HEK293 (cell line): Measurements from ENCODE around the gene STMND1.
A peak's percentile ranks its signal among the peaks of the same experiment; 100 is the strongest.

ENCODE experiments used
- CTCF ChIA-PET: fragments of 350-600 bp; formaldehyde crosslinking; extraction: SDS; loops from one replicate; lab custom pipeline; 2021; ENCODE audit warnings: antibody characterized with exemption; lab: Yijun Ruan, JAX
- POLR2A ChIA-PET: fragments of 300-600 bp; formaldehyde crosslinking; extraction: SDS; loops from one replicate; lab custom pipeline; 2020; ENCODE audit warnings: antibody characterized with exemption, inconsistent platforms; lab: Yijun Ruan, JAX
- H3K27ac ChIP-seq: fragments of 200-500 bp; sonication (Bioruptor generic); 2 replicates; pipeline ENCODE4 v1.5.1; 2014; ENCODE audit warnings: low read depth, low read length, control low read depth, inconsistent platforms; ENCODE audit errors: extremely low read depth
- H3K36me3 ChIP-seq, 2 experiments: fragments of 200-500 bp in 1 of 2; sonication (Bioruptor generic) in 1 of 2; 1 replicate in 1 of 2; 2 replicates in 1 of 2; pipeline ENCODE4 v1.5.1; 2014 to 2017; ENCODE audit warnings: inconsistent platforms in 2 of 2, low read length in 2 of 2; ENCODE audit not compliant: control insufficient read depth in 2 of 2, insufficient read depth in 1 of 2
- H3K4me1 ChIP-seq: fragments of 200-500 bp; sonication (Bioruptor generic); 2 replicates; pipeline ENCODE4 v1.5.1; 2014; ENCODE audit warnings: mild to moderate bottlenecking, low read length, inconsistent platforms; ENCODE audit not compliant: control insufficient read depth, insufficient read depth
- H3K4me3 ChIP-seq: 2 replicates; pipeline ENCODE4 v1.5.1; 2011; ENCODE audit warnings: low read depth, mild to moderate bottlenecking, control low read depth, low read length, moderate library complexity
- H3K9me3 ChIP-seq: fragments of 200-500 bp; sonication (Bioruptor generic); 2 replicates; pipeline ENCODE4 v1.5.1; 2014; ENCODE audit warnings: low read depth, low read length, inconsistent platforms; ENCODE audit not compliant: control insufficient read depth, insufficient read depth
- GLIS2 ChIP-seq: fragments of 450-650 bp; formaldehyde crosslinking; IDR thresholded peaks from 2 replicates; pipeline ENCODE4 v1.5.1; 2016; ENCODE audit warnings: missing biosample characterization, missing genetic modification characterization
- HOXC10 ChIP-seq: sonication (generic); formaldehyde crosslinking; IDR thresholded peaks from 2 replicates; pipeline ENCODE4 v1.8.1; 2023; ENCODE audit warnings: mild to moderate bottlenecking, missing genetic modification reagents
- HOXD13 ChIP-seq: sonication (generic); formaldehyde crosslinking; IDR thresholded peaks from 2 replicates; pipeline ENCODE4 v1.8.0; 2022; ENCODE audit warnings: missing genetic modification reagents, borderline replicate concordance
- IKZF3 ChIP-seq: fragments of 450-650 bp; IDR thresholded peaks from 2 replicates; pipeline ENCODE4 v1.5.0; 2018; ENCODE audit warnings: missing biosample characterization, mild to moderate bottlenecking, missing genetic modification characterization, moderate library complexity
- KLF1 ChIP-seq: fragments of 450-650 bp; formaldehyde crosslinking; IDR thresholded peaks from 2 replicates; pipeline ENCODE4 v1.5.1; 2016; ENCODE audit warnings: missing biosample characterization, missing genetic modification characterization
- KLF16 ChIP-seq: fragments of 450-650 bp; formaldehyde crosslinking; IDR thresholded peaks from 2 replicates; pipeline ENCODE4 v1.5.1; 2017; ENCODE audit warnings: missing biosample characterization, missing genetic modification characterization
- KLF7 ChIP-seq: fragments of 450-650 bp; formaldehyde crosslinking; IDR thresholded peaks from 2 replicates; pipeline ENCODE4 v1.5.1; 2016; ENCODE audit warnings: missing biosample characterization, missing genetic modification characterization, borderline replicate concordance
- OVOL3 ChIP-seq: fragments of 450-650 bp; formaldehyde crosslinking; IDR thresholded peaks from 2 replicates; pipeline ENCODE4 v1.5.1; 2016; ENCODE audit warnings: missing biosample characterization, missing genetic modification characterization
- SETDB1 ChIP-seq: IDR thresholded peaks from one replicate; pipeline ENCODE4 v1.6.1; 2017; ENCODE audit warnings: mild to moderate bottlenecking, low read length, moderate library complexity, mixed read lengths; ENCODE audit not compliant: insufficient read length
- TCF7L2 ChIP-seq: IDR thresholded peaks from 2 replicates; pipeline ENCODE4 v1.6.1; 2011; ENCODE audit warnings: low read depth, mild to moderate bottlenecking, inconsistent platforms, low read length, moderate library complexity, borderline replicate concordance
- TSHZ1 ChIP-seq: fragments of 450-650 bp; formaldehyde crosslinking; IDR thresholded peaks from 2 replicates; pipeline ENCODE4 v1.5.1; 2016; ENCODE audit warnings: missing biosample characterization, missing genetic modification characterization, borderline replicate concordance
- WT1 ChIP-seq: fragments of 450-650 bp; formaldehyde crosslinking; IDR thresholded peaks from 2 replicates; pipeline ENCODE4 v1.5.1; 2016; ENCODE audit warnings: missing biosample characterization, missing genetic modification characterization
- ZNF138 ChIP-seq: fragments of 450-650 bp; formaldehyde crosslinking; IDR thresholded peaks from 2 replicates; pipeline ENCODE4 v1.5.1; 2016; ENCODE audit warnings: missing biosample characterization, missing genetic modification characterization, borderline replicate concordance
- ZNF16 ChIP-seq: fragments of 450-650 bp; formaldehyde crosslinking; IDR thresholded peaks from 2 replicates; pipeline ENCODE4 v1.5.1; 2016; ENCODE audit warnings: low read depth, missing biosample characterization, missing genetic modification characterization
- ZNF184 ChIP-seq: fragments of 450-650 bp; IDR thresholded peaks from 2 replicates; pipeline ENCODE4 v1.5.1; 2018; ENCODE audit warnings: missing biosample characterization, mild to moderate bottlenecking, missing genetic modification characterization
- ZNF211 ChIP-seq: fragments of 450-650 bp; formaldehyde crosslinking; IDR thresholded peaks from 2 replicates; pipeline ENCODE4 v1.5.1; 2016; ENCODE audit warnings: low read depth, missing biosample characterization, missing genetic modification characterization
- ZNF23 ChIP-seq: fragments of 450-650 bp; formaldehyde crosslinking; IDR thresholded peaks from 2 replicates; pipeline ENCODE4 v1.5.1; 2016; ENCODE audit warnings: missing biosample characterization, missing genetic modification characterization, borderline replicate concordance
- ZNF366 ChIP-seq: fragments of 450-650 bp; formaldehyde crosslinking; conservative IDR thresholded peaks from 2 replicates; pipeline ENCODE4 v1.5.1; 2016; ENCODE audit warnings: missing biosample characterization, missing genetic modification characterization
- ZNF561 ChIP-seq: fragments of 450-650 bp; IDR thresholded peaks from 2 replicates; pipeline ENCODE4 v1.5.1; 2018; ENCODE audit warnings: missing biosample characterization, missing genetic modification characterization, borderline replicate concordance
- ZNF580 ChIP-seq: fragments of 450-650 bp; formaldehyde crosslinking; IDR thresholded peaks from 2 replicates; pipeline ENCODE4 v1.5.1; 2016; ENCODE audit warnings: missing biosample characterization, missing genetic modification characterization
- ZNF623 ChIP-seq: fragments of 450-650 bp; formaldehyde crosslinking; IDR thresholded peaks from 2 replicates; pipeline ENCODE4 v1.5.1; 2016; ENCODE audit warnings: missing biosample characterization, missing genetic modification characterization
- ZNF629 ChIP-seq: fragments of 450-650 bp; formaldehyde crosslinking; IDR thresholded peaks from 2 replicates; pipeline ENCODE4 v1.5.1; 2017; ENCODE audit warnings: missing biosample characterization, missing genetic modification characterization
- ZNF664 ChIP-seq: fragments of 450-650 bp; formaldehyde crosslinking; IDR thresholded peaks from 2 replicates; pipeline ENCODE4 v1.5.1; 2016; ENCODE audit warnings: missing biosample characterization, missing genetic modification characterization
- ZNF707 ChIP-seq: fragments of 450-650 bp; formaldehyde crosslinking; IDR thresholded peaks from 2 replicates; pipeline ENCODE4 v1.5.1; 2016; ENCODE audit warnings: missing biosample characterization, missing genetic modification characterization
- ZNF776 ChIP-seq: fragments of 450-650 bp; formaldehyde crosslinking; IDR thresholded peaks from 2 replicates; pipeline ENCODE4 v1.5.0; 2017; ENCODE audit warnings: missing biosample characterization, missing genetic modification characterization, borderline replicate concordance
- TF ChIP-seq, protein P1 (sequence below): fragments of 450-650 bp; formaldehyde crosslinking; IDR thresholded peaks from 2 replicates; pipeline ENCODE4 v1.5.1; 2016; ENCODE audit warnings: missing biosample characterization, missing genetic modification characterization
- TF ChIP-seq, protein P2 (sequence below): IDR thresholded peaks from 2 replicates; pipeline ENCODE4 v1.6.1; 2011; ENCODE audit warnings: mild to moderate bottlenecking, low read depth, low read length, borderline replicate concordance

The STMND1 gene

GRCh38 chr6:17103715-17104114 lies 1.9 kb downstream of the STMND1 start:
- no peaks in the 10 kb centered on the region for H3K9me3 ChIP-seq
- CTCF ChIA-PET: no interaction called here
- H3K4me3 ChIP-seq: no peak overlapping the region
- no peak overlapping the region for H3K27ac ChIP-seq
- TF ChIP-seq ZNF16 (tag by site-specific recombination): no peak
- TF ChIP-seq KLF16 (tag by site-specific recombination): no peak
- 0 out of 2 replicates have a peak, but pooled peaks have one; percentile 17 for TF ChIP-seq KLF7 (tag by site-specific recombination)
- peak; percentile 65; the same call in 1 of the 2 replicates for TF ChIP-seq ZNF580 (tag by site-specific recombination)
- TF ChIP-seq ZNF184 (tag by site-specific recombination): no peak
- TF ChIP-seq GLIS2 (tag by site-specific recombination): no peak
- TF ChIP-seq TCF7L2: no peak
- no peak for TF ChIP-seq HOXD13 (CRISPR knock-in tag)
- TF ChIP-seq IKZF3 (tag by site-specific recombination): no peak
- no peak for TF ChIP-seq HOXC10 (CRISPR knock-in tag)
- no peak for TF ChIP-seq ZNF629 (tag by site-specific recombination)
- no peak for TF ChIP-seq SETDB1
- TF ChIP-seq KLF1: peak; percentile 64; the same call in 1 of the 2 replicates
- TF ChIP-seq ZNF561 (tag by site-specific recombination): no peak
- no peak for TF ChIP-seq ZNF211 (tag by site-specific recombination)
- TF ChIP-seq, protein P1, sequence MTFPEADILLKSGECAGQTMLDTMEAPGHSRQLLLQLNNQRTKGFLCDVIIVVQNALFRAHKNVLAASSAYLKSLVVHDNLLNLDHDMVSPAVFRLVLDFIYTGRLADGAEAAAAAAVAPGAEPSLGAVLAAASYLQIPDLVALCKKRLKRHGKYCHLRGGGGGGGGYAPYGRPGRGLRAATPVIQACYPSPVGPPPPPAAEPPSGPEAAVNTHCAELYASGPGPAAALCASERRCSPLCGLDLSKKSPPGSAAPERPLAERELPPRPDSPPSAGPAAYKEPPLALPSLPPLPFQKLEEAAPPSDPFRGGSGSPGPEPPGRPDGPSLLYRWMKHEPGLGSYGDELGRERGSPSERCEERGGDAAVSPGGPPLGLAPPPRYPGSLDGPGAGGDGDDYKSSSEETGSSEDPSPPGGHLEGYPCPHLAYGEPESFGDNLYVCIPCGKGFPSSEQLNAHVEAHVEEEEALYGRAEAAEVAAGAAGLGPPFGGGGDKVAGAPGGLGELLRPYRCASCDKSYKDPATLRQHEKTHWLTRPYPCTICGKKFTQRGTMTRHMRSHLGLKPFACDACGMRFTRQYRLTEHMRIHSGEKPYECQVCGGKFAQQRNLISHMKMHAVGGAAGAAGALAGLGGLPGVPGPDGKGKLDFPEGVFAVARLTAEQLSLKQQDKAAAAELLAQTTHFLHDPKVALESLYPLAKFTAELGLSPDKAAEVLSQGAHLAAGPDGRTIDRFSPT (tag by site-specific recombination): no peak
- TF ChIP-seq WT1 (tag by site-specific recombination): no peak
- no peak for TF ChIP-seq ZNF138
- no peak for TF ChIP-seq ZNF776 (tag by site-specific recombination)
- no peak for TF ChIP-seq TSHZ1
- no peak for TF ChIP-seq ZNF623
- no peak for TF ChIP-seq ZNF707 (tag by site-specific recombination)
- no peak for TF ChIP-seq OVOL3 (tag by site-specific recombination)
- peak; percentile 83; the same call in 1 of the 2 replicates for TF ChIP-seq ZNF664 (tag by site-specific recombination)
- TF ChIP-seq, protein P2, sequence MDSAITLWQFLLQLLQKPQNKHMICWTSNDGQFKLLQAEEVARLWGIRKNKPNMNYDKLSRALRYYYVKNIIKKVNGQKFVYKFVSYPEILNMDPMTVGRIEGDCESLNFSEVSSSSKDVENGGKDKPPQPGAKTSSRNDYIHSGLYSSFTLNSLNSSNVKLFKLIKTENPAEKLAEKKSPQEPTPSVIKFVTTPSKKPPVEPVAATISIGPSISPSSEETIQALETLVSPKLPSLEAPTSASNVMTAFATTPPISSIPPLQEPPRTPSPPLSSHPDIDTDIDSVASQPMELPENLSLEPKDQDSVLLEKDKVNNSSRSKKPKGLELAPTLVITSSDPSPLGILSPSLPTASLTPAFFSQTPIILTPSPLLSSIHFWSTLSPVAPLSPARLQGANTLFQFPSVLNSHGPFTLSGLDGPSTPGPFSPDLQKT: no peak
- 0 out of 2 replicates have a peak, but pooled peaks have one; percentile 50 for TF ChIP-seq ZNF366 (tag by site-specific recombination)
- no peak for TF ChIP-seq ZNF23 (tag by site-specific recombination)
- TF ChIP-seq, all 188 proteins: peak for 5
- POLR2A ChIA-PET: no interaction called here
- H3K4me1 ChIP-seq: peaks cover 3% of the 10 kb centered on the region; the same call in 1 of the 2 replicates
- no peaks in the 10 kb centered on the region for H3K36me3 ChIP-seq
